ENCODE results near the gene TAS1R2. TPM values are rescaled to one million over a fixed set of nuclear protein-coding genes. Genes with fewer than 3 reads are reported as not detected.
"Not testable (repeated sequence)": the region's sequence is repeated elsewhere in the genome, so short reads cannot be mapped to it uniquely, and the experiment has no call there.

The TAS1R2 gene
- total RNA-seq, 1 donor from 2014 or later, result not detected

DNA sequence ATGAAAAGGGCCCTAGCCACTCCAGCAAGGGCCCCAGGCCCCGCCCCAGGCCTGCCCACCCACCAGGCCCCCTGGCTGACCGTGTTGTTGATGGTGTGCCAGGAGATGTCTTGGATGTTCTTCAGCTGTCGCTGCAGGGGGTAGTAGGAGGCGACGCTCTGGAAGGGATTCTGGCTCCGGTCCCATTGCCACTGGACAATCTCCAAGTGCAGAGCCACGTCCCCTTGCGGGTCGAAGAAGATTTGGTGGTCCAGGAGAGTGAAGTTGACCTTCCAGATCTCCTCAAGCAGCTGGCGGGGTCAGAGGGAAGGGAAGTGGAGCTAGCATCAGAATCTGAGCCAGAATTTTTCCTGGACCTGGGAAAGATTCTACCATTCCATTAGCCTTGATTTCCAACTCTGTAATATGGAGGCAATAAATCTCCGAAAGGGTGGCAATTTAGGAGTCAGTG is 10.2 kb downstream of the TAS1R2 start:
- Histone ChIP-seq H3K36me3 (no peaks in the 10 kb centered on the region), H3K4me1 (no peaks in the 10 kb centered on the region), H3K27me3 (ENCODE audit: low read depth) (peaks cover 3% of the 10 kb centered on the region), H3K27ac (no peak overlapping the region), H3K9me3 (no peaks in the 10 kb centered on the region), H3K4me3 (no peak overlapping the region)
- DNase-seq (no peak), ATAC-seq (no peak)
- TF ChIP-seq, protein P1, sequence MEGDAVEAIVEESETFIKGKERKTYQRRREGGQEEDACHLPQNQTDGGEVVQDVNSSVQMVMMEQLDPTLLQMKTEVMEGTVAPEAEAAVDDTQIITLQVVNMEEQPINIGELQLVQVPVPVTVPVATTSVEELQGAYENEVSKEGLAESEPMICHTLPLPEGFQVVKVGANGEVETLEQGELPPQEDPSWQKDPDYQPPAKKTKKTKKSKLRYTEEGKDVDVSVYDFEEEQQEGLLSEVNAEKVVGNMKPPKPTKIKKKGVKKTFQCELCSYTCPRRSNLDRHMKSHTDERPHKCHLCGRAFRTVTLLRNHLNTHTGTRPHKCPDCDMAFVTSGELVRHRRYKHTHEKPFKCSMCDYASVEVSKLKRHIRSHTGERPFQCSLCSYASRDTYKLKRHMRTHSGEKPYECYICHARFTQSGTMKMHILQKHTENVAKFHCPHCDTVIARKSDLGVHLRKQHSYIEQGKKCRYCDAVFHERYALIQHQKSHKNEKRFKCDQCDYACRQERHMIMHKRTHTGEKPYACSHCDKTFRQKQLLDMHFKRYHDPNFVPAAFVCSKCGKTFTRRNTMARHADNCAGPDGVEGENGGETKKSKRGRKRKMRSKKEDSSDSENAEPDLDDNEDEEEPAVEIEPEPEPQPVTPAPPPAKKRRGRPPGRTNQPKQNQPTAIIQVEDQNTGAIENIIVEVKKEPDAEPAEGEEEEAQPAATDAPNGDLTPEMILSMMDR (IDR thresholded peaks at IDR 0.05), result no peak
- intact Hi-C loops (cut with DNase I), result no loop called here

DNA sequence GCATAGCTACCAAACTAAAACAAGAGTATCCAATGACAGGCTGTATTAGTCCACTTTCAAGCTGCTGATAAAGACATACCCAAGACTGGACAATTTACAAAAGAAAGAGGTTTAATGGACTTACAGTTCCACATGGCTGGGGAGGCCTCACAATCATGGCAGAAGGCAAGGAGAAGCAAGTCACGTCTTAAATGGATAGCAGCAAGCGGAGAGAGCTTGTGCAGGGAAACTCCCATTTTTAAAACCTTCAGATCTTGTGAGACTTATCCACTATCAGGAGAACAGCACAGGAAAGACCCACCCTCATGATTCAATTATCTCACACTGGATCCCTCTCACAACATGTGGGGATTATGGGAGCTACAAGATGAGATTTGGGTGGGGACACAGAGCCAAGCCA is 11.7 kb downstream of the TAS1R2 start:
- ATAC-seq; intact Hi-C loops (cut with DNase I): not testable (repeated sequence)

DNA sequence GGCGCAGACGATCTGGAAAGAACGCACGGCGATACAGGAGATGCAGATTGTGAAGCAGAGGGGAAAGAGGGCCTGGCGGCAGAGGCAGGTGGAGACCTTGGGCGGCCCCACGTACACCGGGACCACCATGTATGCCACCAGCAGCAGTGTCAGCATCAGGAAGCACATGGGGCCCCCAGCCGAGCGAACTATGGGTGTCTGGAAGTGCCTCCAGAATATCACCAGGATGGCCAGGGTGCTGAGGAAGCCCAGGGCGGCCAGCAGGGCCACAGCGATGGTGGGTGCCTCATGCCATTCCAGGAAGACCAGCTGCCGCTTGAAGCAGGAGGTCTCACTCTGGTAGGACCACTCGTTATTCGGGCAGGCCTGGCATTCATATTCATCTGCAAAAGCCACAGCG is 19.3 kb downstream of the TAS1R2 start:
- peaks cover 11% of the 10 kb centered on the region for H3K27me3 ChIP-seq (ENCODE audit: low read depth)
- no peak overlapping the region for H3K27ac ChIP-seq
- no peak overlapping the region for H3K4me3 ChIP-seq
- no peaks in the 10 kb centered on the region for H3K9me3 ChIP-seq
- TF ChIP-seq, protein P1 (IDR thresholded peaks at IDR 0.05), result no peak
- intact Hi-C loops (cut with DNase I), result no loop called here
- H3K4me1 ChIP-seq, result no peaks in the 10 kb centered on the region
- no peaks in the 10 kb centered on the region for H3K36me3 ChIP-seq
- ATAC-seq, result no peak
- DNase-seq, result no peak

More for the DNA sequence above, 11.7 kb downstream of the TAS1R2 start:
- not testable (repeated sequence) for DNase-seq; H3K27ac ChIP-seq; H3K9me3 ChIP-seq; H3K36me3 ChIP-seq; H3K27me3 ChIP-seq (ENCODE audit: low read depth); H3K4me3 ChIP-seq; H3K4me1 ChIP-seq

DNA sequence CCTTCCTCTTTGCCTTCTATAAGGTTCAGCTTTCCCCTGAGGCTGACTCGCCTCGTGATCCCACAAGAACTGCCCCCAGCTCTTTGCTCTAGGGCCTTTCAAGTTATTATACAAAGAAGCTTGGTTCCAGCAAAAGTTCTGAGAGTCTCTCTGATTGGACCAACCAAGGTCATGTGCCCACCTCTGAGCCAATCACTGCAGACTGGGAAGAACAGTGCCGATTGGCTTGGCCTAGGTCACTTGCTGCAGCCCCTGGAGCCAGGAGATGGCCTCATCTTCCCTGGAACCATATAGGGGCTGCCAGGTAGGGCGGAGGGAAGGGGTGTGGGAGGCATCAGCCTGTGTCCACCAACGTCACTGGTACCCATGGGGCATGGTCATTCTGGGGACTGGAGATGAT is 22.8 kb downstream of the TAS1R2 start:
- Histone ChIP-seq H3K4me1 (no peaks in the 10 kb centered on the region), H3K27ac (no peak overlapping the region), H3K36me3 (no peaks in the 10 kb centered on the region), H3K27me3 (ENCODE audit: low read depth) (peaks cover 11% of the 10 kb centered on the region), H3K9me3 (no peaks in the 10 kb centered on the region), H3K4me3 (no peak overlapping the region)
- ATAC-seq, result no peak
- no peak for DNase-seq
- TF ChIP-seq, protein P1 (IDR thresholded peaks at IDR 0.05), result no peak
- intact Hi-C loops (cut with DNase I), result no loop called here

DNA sequence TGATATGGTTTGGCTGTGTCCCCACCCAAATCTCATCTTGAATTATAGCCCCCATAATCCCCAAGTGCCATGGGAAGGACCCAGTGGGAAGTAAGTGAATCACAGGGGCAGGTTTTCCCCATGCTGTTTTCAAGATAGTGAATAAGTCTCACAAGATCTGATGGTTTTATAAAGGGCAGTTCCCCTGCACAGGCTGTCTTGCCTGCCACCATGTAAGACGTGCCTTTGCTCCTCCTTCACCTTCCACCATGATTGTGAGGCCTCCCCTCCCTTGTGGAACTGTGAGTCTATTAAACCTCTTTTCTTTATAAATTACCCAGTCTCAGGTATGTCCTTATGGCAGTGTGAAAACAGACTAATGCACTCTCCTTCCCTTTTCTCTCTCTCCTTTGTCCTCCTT is 27.1 kb downstream of the TAS1R2 start:
- H3K27ac ChIP-seq; ATAC-seq; H3K4me1 ChIP-seq; intact Hi-C loops (cut with DNase I); H3K4me3 ChIP-seq; H3K9me3 ChIP-seq; H3K36me3 ChIP-seq; DNase-seq: not testable (repeated sequence)
- peaks cover 14% of the 10 kb centered on the region for H3K27me3 ChIP-seq (ENCODE audit: low read depth)

DNA sequence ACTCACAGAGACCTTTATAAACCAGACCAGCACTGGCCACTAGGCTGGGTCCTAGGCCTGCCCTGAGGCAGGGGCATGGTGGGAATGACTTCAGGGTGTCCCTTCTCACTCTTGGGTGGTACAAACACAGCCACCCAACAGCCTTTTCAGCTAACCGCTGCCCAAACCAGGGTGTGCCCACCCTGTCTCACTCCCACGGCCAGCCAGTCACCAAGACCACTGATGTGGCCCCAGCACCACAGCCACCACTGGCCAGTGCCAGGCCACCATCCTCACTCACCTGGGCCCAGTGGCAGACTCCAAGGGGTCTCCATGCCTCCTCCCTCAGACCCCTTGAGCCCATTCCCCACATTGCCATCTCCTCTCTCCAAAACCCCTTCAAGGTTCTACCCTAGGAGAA is 27.8 kb downstream of the TAS1R2 start:
- Histone ChIP-seq H3K4me1 (no peaks in the 10 kb centered on the region), H3K36me3 (no peaks in the 10 kb centered on the region), H3K4me3 (no peak overlapping the region), H3K27ac (no peak overlapping the region), H3K9me3 (no peaks in the 10 kb centered on the region), H3K27me3 (ENCODE audit: low read depth) (peaks cover 12% of the 10 kb centered on the region)
- TF ChIP-seq, protein P1 (IDR thresholded peaks at IDR 0.05), result no peak
- peak in 1 of 2 donors; percentile 14 for ATAC-seq
- intact Hi-C loops (cut with DNase I), result no loop called here
- no peak for DNase-seq

DNA sequence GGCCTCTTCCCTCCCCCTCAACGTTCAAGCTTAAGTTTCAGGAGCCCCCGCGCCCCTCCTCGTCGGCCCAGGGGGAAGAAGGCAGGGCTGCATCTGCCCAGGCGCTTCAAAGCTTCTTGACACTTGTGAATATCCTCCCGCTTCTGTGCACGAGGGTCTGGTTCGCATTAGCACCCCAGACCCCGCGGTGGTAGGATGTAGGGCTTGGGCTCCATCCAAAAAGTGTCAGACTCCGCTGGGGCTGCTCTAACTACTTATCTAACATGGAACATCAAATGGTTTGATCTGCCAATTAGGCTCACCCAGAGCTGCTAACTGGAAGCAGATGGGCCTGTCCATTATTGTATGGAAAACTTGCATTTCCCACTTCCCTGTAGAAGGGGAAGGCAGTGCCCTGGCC is 28.9 kb downstream of the TAS1R2 start:
- Histone ChIP-seq H3K4me3 (no peak overlapping the region), H3K27ac (no peak overlapping the region), H3K9me3 (no peaks in the 10 kb centered on the region), H3K27me3 (ENCODE audit: low read depth) (peaks cover 7% of the 10 kb centered on the region), H3K4me1 (no peaks in the 10 kb centered on the region), H3K36me3 (no peaks in the 10 kb centered on the region)
- intact Hi-C loops (cut with DNase I), result no loop called here
- ATAC-seq (no peak), DNase-seq (no peak)
- TF ChIP-seq, protein P1 (IDR thresholded peaks at IDR 0.05), result no peak

All from lower lobe of right lung (tissue), 2 donors.